ENCODE results near the gene PRKCZ.

The PRKCZ gene

DNA sequence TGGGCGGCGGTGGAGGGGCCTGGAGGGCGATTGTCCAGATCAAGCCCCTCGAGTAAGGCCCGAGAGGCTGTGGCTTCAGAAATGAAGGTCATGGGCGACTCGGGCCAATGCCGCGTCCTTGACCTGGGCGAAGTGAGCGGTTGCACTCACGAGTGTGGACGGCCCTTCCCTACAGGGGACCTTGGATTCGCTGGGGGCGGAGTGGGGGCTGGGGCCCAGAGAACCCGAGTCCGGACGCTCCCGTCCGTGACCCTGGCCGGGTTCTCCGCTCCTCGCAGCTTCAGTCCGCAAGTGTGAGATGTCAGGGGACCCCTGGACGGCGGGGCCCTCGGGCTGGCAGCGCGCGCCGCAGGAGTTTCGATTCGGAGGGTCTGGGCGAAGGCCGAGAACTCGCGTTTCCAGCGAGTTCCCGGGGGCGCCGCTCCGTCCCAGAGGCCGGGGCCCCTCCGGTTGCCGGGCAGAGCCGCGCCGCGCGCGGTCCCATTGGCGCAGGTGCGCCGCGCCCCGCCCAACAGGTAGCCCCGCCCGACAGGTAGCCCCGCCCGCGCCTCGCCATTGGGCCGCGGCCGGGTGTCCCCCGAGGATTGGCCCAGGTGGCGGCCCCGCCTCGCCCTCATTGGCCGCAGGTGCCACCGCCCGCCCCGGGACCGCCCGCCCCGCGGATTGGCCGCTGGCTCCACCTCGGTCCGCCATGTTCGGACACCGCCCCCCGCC lies at the start of gene PRKCZ:
Gene PRKCZ (plus strand): TSS at position 694 of the 714 bp plus-strand sequence. CDS start 220 bp downstream, outside the sequence.
- peak; percentile 81 for DNase-seq

DNA sequence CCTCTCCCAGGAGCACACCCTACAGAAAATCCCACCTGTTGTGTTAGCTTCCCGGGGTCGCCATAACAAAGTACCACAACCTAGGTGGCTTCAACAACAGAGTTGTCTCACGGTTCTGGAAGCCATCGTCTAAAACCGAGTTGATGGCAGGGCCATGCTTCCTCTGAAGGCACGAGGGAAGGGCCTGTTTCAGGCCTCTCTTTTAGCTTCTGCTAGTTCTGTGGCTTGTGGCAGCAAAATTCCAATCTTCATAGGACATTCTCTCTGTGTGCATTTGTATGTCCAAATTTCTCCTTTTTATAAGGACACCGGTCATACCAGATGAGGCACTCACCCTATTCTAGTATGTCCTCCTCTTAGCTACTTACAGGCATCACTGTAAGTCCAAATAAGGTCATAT lies 49.8 kb upstream of the PRKCZ start:
- no peak for DNase-seq

DNA sequence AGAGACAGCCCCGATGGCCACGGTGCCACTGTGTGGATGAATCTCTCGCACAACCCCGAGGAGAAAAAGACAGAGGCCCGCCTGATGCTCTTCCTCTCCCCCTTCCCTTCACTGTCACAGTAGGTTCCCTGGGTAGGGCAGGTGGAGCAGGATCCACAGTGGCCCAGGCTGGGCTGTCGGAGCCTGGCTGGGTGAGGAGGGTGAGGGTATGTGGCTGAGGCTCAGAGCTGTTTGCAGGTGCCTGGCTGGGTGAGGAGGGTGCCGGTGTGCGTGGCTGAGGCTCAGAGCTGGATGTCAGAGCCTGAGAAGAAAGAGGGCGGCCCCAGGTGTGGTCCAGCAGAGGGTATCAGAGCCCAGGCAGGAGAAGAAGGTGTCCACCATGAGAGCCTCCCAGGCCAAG lies 49.4 kb upstream of the PRKCZ start:
- no peak for DNase-seq

DNA sequence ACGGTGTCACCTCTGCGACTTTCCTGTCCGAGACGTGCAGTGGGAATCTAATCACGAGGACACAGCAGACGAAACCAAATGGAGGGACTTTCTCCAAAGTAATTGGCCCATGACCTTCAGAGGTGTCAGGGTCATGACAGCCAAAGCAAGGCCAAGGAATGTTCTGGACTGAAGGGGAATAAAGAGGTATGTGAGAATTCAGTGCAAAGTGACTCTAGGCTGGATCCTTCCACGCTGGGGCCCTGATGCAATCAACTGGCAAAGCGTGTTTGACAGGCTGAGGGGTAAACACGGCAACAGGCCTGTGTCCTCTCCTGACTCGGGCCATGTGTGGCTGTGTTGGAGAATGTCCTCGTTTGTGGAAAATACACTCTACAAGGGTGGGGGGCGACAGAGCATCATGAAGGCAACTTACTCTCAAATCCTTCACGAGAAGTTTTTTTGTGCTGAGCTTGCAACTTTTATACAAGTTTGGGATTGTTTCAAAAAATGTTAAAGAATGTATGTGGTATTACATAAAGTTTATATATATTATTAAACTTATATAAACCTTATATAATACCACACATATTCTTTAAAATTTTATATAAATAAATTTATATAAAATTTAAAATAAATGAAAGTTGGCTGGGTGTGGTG lies 48.3 kb upstream of the PRKCZ start:
- DNase-seq: no peak

DNA sequence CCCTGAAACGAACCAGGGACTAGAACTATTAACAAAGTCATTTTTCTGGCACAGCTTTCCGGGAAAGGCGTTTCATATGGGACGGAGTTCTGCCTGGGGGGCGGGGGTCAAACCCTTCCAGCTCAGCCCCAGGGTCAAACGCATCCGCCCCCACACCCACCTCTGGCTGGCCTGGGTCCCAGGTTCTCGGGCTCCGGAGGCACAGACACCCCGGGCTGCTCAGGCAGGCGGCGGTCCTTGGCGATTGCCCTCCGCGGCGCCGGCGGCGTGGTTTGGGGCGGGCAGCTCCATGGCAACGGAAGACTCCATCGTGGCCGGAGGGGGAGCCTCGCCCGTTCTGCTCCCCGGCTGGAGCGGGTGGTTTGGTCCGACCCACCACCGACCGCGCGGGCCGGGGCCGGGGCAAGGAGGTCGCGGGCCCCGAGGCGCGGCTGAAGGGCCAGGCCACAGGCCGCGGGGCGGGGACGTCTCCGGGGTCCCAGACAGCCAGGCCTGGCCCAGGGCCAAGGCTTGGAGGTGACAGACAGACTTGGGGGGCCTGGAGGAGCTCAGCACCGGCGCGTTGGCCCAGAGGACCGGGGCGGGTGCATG lies 46.6 kb upstream of the PRKCZ start, which contains the start of gene CFAP74:
Gene CFAP74 (minus strand): TSS at position 246 of the 591 bp plus-strand sequence. CDS start 12,830 bp downstream, outside the sequence.
- peak; percentile 19 for DNase-seq

DNA sequence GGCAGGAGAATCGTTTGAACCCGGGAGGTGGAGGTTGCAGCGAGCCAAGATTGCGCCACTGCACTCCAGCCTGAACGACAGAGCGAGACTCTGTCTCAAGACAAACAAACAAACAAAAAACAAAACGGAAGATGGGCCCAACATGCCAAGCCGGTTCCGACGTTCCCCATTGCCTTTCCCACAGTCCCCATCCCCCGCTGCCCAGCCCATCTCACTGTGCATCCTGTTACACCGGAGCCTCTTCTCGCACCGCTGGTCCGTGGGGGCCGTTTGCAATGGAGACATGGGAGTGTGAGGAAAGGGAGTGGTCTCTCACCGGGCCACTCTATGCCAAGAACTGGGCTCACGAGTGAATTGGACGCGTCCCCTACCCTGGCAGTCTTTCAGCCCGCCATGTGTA lies 45.4 kb upstream of the PRKCZ start:
- no peak for DNase-seq

DNA sequence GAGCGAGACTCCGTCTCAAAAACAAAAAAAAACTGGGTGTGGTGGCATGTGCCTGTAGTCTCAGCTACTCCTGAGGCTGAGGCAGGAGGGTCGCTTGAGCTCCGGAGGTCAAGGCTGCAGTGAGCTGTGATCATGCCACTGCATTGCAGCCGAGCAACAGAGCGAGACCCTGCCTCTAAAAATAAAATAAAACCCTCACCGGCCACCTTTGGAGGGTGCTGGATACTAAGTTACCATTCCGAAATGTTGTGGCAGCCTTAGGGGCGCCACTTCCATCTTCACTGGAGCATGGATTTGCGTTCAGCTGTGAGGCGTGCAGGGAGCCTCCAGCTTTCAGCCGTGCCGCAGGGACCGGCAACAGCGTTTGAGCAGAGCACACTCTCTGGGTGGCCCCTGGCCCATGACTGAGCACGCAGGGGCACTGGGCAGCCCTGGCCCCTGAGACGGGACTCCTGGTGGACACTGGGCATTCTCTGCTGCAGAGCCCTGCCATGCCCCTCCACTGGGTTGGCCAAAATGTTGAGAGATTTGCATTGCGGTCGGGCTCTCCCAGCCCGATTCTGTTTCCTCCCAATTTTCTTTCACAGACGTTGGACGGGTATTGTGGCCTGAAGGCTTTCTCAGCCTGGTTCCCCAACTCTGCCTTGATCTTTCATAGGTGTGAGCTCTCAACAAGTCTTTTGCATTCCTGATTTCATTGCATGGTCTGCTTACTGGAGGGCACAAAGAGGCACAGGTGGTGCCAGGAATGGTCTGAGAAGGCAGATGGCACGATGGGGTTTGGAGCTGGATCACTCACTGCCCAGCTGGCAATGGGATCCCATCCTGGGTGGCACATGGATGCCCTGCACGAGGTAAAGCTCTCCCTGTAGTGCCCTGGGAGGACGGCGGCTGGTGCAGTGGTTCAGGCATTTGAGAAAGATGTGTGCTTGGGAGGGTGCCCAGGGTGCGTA lies 40.8 kb upstream of the PRKCZ start:
- DNase-seq: no peak

DNA sequence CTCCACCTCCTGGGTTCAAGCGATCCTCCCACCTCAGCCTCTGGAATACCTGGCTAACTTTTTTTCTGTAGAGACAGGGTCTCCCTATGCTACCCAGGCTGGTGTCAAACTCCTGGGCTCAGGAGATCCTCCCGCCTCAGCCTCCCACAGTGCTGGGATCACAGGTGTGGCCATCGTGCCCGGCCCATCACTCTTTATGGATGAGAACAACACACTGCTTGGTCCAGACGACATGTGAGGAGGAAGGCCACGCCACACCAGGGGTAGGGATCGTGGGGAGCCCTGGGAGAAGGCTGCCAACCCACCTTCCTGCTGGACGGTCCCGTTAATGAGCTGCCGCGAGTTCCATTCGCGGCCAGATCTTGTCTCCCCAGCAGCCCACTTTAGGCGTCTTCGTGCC lies 36.0 kb upstream of the PRKCZ start:
- no peak for DNase-seq

DNA sequence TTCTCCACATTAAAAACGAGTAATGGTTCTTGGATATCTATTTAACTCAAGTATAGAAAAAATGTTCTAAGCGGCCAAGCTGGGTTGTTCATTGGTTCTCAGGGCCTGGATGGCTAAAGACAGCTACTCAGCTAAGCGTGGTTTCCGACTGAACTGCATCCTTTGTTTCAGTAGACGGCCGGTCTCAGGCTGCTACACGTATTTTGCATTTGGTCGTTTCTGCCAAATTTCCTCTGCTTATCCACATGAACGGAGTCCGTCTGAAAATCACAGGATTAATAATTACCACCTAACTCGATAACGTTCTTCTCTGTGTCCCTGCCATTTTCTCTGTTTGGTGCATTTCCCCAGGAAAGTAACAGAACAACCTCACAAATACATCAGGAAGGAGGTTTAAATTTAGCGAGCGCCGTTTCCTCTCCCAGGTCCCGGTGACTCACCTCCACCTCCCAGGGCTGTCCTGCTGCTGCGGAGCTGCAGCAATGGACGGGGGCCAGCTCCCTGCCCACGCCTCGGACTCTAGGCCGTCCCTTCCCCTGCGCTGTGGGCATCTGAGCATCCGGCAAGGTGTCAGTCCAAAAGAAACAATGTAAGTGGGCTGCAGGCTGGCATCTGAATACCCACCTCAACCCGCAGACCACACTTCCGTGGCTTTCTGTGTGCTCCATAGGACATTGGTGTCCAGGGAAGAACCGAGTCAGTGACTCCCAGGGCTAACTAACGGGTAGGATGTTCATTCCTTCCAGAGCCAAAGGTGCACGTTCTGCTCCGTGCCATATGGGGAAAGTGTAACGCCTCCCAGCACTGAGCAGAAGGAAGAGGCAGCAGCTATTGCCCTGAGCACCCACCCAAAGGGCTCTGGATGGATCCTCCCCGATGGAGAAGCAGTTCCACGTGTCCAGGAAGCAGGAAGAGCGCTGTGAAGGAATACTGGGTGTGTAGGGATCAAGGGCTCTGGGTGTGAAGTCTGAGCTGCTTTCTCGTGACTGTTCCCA lies 35.2 kb upstream of the PRKCZ start:
- no peak for DNase-seq

DNA sequence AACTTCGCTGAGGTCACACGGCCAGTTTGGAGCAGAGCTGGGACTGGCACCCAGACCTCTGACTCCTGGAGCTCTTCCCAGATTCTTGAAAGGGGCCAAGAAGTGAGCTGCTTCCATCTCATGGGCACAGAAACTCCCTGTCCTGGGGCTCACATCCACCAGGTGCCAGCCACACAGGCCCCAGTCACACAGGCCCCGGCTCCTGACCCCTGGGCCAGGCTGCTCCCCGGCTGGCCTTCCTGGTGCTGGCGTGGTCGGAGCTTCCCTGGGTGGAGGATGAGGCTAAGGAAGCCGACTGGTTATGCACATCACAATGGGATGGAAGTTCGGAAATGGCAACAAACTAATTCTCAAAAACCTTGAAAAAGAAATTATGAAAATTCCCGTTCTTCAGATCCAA lies 34.1 kb upstream of the PRKCZ start:
- DNase-seq: no peak

DNA sequence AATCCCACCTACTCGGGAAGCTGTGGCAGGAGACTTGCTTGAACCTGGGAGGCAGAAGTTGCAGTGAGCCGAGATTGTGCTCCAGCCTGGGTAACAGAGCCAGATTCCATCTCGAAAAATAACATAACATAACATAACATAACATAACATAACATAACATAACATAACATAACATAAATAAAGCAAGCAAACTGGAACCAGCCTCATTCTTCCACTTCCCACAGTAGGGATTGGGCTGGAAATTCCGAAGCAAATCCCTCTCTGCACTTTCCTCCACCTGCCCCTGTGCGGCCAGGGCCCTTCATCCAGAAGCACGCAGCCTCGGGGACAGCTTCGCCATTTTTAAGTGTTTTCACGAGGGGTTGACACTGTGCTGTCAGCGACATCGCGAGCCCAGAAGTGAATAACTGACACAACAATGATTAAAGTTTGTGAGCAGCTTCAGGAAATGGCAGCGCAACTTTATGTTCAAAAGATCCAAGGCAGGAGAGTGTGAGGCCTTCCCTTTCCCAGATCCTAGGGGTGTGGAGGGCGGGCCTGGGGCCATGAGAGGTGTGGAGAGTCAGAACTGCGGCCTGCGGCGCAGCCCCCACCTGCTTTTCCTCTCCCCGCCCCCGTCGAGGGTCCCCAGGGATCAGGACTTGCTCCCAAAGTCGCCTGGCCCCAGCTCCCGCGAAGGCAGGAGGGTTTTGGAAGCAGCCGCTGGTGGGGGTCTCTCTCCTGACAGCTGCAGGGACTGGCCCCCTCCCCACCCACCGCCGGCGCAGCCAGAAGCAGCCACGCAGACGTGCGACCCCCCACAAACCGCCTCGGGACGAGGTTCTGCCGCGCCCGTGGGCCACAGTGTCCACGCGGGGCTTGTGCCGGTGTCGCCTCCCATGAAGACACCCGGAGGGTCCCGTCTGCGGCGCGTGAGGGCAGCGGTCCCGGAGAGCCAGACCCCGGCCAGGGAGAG lies 31.7 kb upstream of the PRKCZ start:
- no peak for DNase-seq

DNA sequence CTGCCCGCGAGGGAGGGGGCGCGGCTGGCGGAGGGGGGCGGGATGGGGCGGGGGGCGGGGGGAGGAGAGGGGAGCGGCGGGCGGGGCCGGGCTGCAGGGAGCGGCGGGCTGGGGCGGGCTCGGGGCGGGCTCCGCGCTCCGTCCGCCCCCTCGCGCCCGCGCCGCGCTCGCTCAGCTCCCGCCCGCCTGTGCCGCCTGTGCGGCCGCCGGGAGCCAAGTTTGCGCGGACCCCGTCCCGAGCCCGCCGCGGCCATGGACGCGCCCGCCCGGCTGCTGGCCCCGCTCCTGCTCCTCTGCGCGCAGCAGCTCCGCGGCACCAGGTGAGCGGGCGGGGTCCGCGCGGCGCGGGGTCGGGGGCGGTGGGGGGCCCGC lies 31.1 kb upstream of the PRKCZ start, which contains the start of gene GABRD:
Gene GABRD (plus strand): TSS at position 174 of the 372 bp plus-strand sequence. CDS start 79 bp downstream, at position 253.
- DNase-seq: no peak

DNA sequence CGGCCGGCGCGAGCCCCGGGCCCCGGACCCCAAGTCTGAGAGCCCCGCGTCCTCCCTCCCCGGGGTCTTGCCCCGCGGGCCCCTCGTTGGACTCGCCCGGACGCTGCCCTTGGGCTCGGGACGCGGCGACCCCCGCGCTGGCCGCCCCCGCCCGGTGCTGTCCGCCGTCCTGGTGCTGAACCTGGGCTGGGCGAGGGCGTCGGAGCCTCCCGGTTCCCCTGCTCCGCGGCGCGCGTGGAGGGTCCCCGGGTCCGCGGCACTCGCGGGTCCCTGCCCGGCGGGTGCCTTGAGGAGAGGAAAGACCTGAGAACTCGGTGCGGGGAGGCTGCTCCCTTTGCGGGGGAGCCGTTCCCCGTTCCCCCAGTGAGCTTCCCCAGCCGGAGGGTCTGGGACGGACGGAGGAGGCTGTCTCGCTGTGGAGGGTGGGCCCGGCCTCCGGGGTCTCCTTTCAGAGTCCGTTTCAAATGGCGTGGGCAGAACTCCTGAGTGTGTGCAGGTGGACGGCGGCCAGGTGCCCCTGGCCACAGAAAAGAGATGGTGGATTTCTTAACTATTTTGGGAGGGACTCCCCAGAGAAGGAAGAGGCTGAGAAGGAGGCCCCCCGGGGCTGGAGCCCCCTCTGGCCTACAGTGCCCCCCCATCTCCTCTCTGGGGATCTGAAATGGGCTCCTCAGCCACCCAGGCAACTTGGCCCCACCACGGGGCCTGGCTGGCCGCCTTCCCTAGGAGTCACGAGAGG lies 30.5 kb upstream of the PRKCZ start:
- DNase-seq: no peak

DNA sequence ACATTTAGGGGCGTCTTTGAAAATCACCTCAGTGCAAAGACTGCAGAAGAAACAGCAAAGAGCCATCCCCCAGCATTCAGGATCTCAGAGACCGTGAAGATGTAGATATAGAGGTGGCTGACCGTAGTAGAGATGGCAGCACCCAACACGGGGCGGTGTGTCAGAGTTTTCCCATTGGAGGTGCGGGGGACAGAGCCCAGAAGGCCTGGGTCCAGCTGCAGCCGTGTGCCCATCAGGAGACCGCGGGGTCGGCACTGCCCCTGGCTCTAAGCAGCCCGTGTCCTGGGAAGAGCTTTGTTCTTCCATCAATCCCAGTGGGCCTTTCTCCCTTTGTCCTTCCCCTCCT lies 29.9 kb upstream of the PRKCZ start:
- no peak for DNase-seq

DNA sequence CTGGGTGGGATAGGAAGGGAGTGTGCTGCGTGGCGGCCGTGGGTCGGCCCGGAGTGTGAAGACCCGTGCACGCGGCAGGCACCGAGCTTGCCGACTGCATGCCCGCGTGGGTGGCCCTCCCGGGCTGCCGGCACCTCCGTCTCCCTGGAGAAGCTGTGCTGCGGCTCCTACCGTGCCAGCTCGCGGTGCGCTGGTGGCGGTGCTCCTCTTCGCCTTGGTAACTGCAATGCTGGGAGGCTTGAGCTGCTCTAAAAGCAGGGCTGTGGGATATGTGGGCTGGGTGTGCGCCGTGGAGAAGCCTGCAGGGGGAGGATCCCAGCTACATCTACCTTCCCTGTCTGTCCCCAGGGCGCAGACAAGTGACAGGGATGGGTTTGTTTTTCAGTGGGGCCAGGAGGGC lies 28.7 kb upstream of the PRKCZ start:
- DNase-seq: no peak

DNA sequence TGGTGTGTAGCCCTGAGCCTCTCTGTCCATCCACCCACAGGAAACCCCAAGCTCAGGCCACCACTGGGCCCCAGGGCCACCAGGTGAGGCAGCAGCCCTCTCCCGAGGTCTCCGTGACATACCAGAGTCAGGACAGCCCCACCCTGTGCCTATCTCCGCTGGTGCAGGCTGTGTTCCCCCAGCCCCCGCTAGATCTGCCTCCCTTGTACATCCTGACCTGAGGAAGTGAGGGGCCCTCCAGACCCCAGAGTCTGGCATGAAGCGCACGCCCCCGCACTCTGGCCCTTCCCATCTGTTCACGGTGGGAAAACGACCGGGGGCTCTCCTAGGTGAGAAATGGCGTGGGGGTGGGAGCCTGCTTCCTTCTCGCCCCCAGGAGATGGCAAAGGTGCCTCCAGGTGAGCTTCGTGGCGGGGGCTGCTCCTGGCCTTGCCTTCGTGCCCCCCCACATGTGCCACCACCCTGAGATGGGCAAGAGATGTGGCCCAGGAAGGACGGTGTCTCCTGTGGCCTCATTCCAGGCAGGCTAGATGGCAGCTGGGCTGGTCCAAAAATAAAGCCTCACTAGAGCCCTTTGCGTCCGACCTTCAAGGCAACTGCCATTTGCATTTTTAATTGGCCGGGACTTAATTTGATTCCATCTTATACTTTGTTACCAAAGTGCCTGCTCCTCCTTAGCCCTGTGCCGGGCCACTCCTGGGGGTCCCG lies 28.0 kb upstream of the PRKCZ start:
- no peak for DNase-seq

DNA sequence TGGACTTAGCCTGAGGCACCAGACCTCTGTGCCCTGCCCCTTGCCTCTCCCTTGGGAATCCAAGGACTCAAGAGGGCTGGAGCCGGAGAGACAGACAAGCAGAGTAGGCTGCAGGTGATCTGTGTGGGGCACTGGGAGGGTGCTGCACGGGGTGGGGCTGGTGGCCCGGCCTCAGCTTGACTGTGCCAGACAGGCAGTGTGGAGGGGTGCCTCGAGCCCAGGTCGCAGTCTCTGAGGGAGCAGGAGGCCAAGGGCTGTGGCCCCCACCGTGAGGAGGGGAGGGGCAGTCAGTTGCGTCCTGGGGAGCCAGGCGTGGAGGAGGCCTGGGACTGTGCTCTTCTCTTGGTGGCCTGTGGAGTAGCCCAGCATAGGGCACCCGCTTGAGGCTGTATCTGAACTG lies 27.0 kb upstream of the PRKCZ start:
- no peak for DNase-seq

DNA sequence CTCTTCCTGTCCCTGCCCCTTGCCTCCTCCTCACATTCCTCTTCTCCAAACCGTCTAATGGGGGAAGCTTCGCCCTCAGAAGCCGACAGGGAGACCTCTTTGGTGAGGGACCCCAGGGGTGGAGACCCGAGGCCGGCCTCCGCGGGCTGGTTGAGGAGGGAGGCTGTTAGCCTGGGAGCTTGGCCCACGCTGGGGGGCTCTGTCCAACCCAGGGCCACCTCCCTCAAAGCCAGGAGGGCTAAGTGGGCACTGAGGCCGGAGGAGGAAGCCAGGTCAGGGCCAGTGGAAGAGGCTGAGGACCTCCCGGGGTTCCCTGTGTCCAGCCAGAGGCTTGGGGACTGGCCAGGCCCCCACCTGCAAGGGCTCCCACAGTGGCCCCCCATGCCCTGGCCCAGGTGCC lies 25.8 kb upstream of the PRKCZ start:
- no peak for DNase-seq

DNA sequence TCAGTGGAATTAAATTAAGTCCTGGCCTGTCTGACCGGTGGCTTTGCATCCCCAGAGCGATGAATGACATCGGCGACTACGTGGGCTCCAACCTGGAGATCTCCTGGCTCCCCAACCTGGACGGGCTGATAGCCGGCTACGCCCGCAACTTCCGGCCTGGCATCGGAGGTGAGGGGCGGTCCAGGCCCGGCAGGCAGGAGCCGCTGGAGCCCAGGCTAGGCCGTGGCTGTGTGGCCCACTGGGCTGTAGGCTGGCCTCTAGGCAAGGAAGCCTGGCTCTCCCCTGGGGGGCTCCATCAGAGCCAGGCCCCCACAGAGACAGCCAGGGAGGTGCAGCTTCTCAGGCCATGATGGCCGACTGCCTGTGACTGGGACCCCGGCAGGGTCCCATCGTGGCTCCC lies 25.3 kb upstream of the PRKCZ start:
- DNase-seq: no peak
